Adrenal gland (tissue), 5 donors: ENCODE data around the gene ULBP1.
"Not testable (repeated sequence)": the region's sequence is repeated elsewhere in the genome, so short reads cannot be mapped to it uniquely, and the experiment has no call there.

Source experiments
- CTCF ChIP-seq, 6 experiments: fragments of 450-650 bp in 4 of 6; fragments of 200-600 bp in 2 of 6; sonication (generic) in 1 of 6; IDR thresholded peaks; 1 replicate in 5 of 6; 2 replicates in 1 of 6; pipeline versions ENCODE4 v1.5.1 to v1.8.0; 2016 to 2021; ENCODE audit warnings: antibody characterized with exemption in 6 of 6, mild to moderate bottlenecking in 2 of 6, moderate library complexity in 1 of 6
- POLR2A ChIP-seq, 2 donors: fragments of 450-650 bp; IDR thresholded peaks; one replicate each; pipeline ENCODE4 v1.6.1; 2017; ENCODE audit warnings: antibody characterized with exemption in 2 of 2, mild to moderate bottlenecking in 2 of 2, moderate library complexity in 1 of 2
- donor health status: DM: no; HTN: no; CAD: no.

- TF ChIP-seq CTCF, POLR2A (IDR thresholded peaks at IDR 0.05): not testable (repeated sequence)
Measured at GRCh38 chr6:150014623-150015280, 51.0 kb downstream of the ULBP1 start.
